Stimulated activated CD8-positive, alpha-beta memory T cell treated with anti-CD3 and anti-CD28 coated beads, Interleukin-7, amount 100 ng/mL, for 48 hours (primary cell): ENCODE data around the gene ECE1.
A peak's percentile ranks its signal among the peaks of the same experiment; 100 is the strongest.

Experiments used
- DNase-seq, 2 donors: peaks; one replicate each; pipeline ENCODE4 v3.0.0-alpha.2; 2020; ENCODE audit warnings: low read depth in 1 of 2; ENCODE audit errors: extremely low read depth in 1 of 2

The ECE1 gene

GRCh38 chr1:21289700-21290545 is at the start of gene ECE1:
ECE1 (minus strand) TSS chr1:21290463; CDS start chr1:21290414, 49 bp downstream.
- DNase-seq: peak in 1 of 2 donors; percentile 28

GRCh38 chr1:21339356-21340229 is 49.3 kb upstream of the ECE1 start:
- DNase-seq: no peak

- no peak for DNase-seq
Measured at GRCh38 chr1:21338573-21339355, 48.5 kb upstream of the ECE1 start.

- no peak for DNase-seq
Measured at GRCh38 chr1:21337928-21338572, 47.8 kb upstream of the ECE1 start.

- DNase-seq: no peak
Measured at GRCh38 chr1:21337454-21337927, 47.2 kb upstream of the ECE1 start.

GRCh38 chr1:21337010-21337437 is 46.8 kb upstream of the ECE1 start:
- no peak for DNase-seq

- no peak for DNase-seq
Measured at GRCh38 chr1:21335750-21336224, 45.5 kb upstream of the ECE1 start.

GRCh38 chr1:21335088-21335691 is 44.9 kb upstream of the ECE1 start:
- DNase-seq: no peak

GRCh38 chr1:21334214-21335087 is 44.2 kb upstream of the ECE1 start:
- DNase-seq: peak; percentile 60 to 83

- no peak for DNase-seq
Measured at GRCh38 chr1:21333824-21334213, 43.6 kb upstream of the ECE1 start.

- DNase-seq: no peak
Measured at GRCh38 chr1:21332554-21333311, 42.5 kb upstream of the ECE1 start.

- no peak for DNase-seq
Measured at GRCh38 chr1:21331752-21332478, 41.7 kb upstream of the ECE1 start.

- DNase-seq: no peak
Measured at GRCh38 chr1:21330544-21330943, 40.3 kb upstream of the ECE1 start.

GRCh38 chr1:21329209-21329844 is 39.1 kb upstream of the ECE1 start:
- DNase-seq: no peak

GRCh38 chr1:21327566-21328323 is 37.5 kb upstream of the ECE1 start:
- no peak for DNase-seq

GRCh38 chr1:21326861-21327344 is 36.6 kb upstream of the ECE1 start:
- DNase-seq: no peak
